CD14-positive monocyte (primary cell): ENCODE measurements around the gene RGMB. TPM values are rescaled to one million over a fixed set of nuclear protein-coding genes. Genes with fewer than 3 reads are reported as not detected.

Experiments used
- DNase-seq, 3 donors: peaks; one replicate each; pipeline ENCODE4 v3.0.0-alpha.2; 2011 to 2022
- H2AFZ ChIP-seq: 2 replicates; pipeline ENCODE4 v1.6.0; 2012; ENCODE audit warnings: mild to moderate bottlenecking, low read depth, low read length, inconsistent platforms; ENCODE audit not compliant: insufficient read depth, poor library complexity, severe bottlenecking
- H3K27ac ChIP-seq, 2 donors: 1 replicate in 1 of 2; 2 replicates in 1 of 2; pipeline ENCODE4 v1.5.1; 2012 to 2013; ENCODE audit warnings: low read length in 2 of 2, control low read depth in 1 of 2, inconsistent platforms in 1 of 2, low read depth in 1 of 2, mild to moderate bottlenecking in 1 of 2
- H3K27me3 ChIP-seq, 2 donors: one replicate each; pipeline versions ENCODE4 v1.6.0 to v1.6.1; 2011 to 2013; ENCODE audit warnings: low read length in 2 of 2; ENCODE audit not compliant: control insufficient read depth in 2 of 2, insufficient read depth in 2 of 2
- H3K36me3 ChIP-seq, 2 donors: replicated peaks in 1 of 2; 1 replicate in 1 of 2; 2 replicates in 1 of 2; pipeline versions ENCODE4 v1.5.1 to v1.6.1; 2012 to 2013; ENCODE audit warnings: low read length in 2 of 2, control low read depth in 1 of 2, inconsistent platforms in 1 of 2, mild to moderate bottlenecking in 1 of 2; ENCODE audit not compliant: insufficient read depth in 2 of 2, control insufficient read depth in 1 of 2
- H3K4me1 ChIP-seq, 2 donors: 1 replicate in 1 of 2; 2 replicates in 1 of 2; pipeline versions ENCODE4 v1.5.1 to v1.6.1; 2012 to 2013; ENCODE audit warnings: low read length in 2 of 2, control low read depth in 1 of 2, inconsistent platforms in 1 of 2, mild to moderate bottlenecking in 1 of 2, moderate library complexity in 1 of 2; ENCODE audit not compliant: insufficient read depth in 2 of 2, control insufficient read depth in 1 of 2
- H3K4me2 ChIP-seq: replicated peaks from 2 replicates; pipeline ENCODE3; 2012; ENCODE audit warnings: low read length, moderate library complexity, mild to moderate bottlenecking; ENCODE audit not compliant: poor library complexity, severe bottlenecking; ENCODE audit errors: extremely low read depth
- H3K4me3 ChIP-seq, 3 experiments: fragments of 200-600 bp in 1 of 3; sonication (generic) in 1 of 3; replicated peaks in 1 of 3; 1 replicate in 2 of 3; 2 replicates in 1 of 3; pipeline ENCODE4 v1.5.1; 2011 to 2013; ENCODE audit warnings: low read length in 3 of 3, mild to moderate bottlenecking in 3 of 3, control low read depth in 2 of 3, low read depth in 2 of 3, inconsistent platforms in 1 of 3, moderate library complexity in 1 of 3
- H3K79me2 ChIP-seq: 2 replicates; pipeline ENCODE4 v1.6.0; 2012; ENCODE audit warnings: mild to moderate bottlenecking, control low read depth, inconsistent platforms, low read length, moderate library complexity; ENCODE audit not compliant: insufficient read depth
- H3K9ac ChIP-seq: 2 replicates; pipeline ENCODE4 v1.6.0; 2017; ENCODE audit warnings: low read length, mild to moderate bottlenecking; ENCODE audit not compliant: insufficient read depth, poor library complexity, severe bottlenecking
- H3K9me3 ChIP-seq, 2 donors: replicated peaks in 1 of 2; 1 replicate in 1 of 2; 2 replicates in 1 of 2; pipeline versions ENCODE4 v1.5.1 to v1.6.1; 2012 to 2013; ENCODE audit warnings: low read length in 2 of 2, control low read depth in 1 of 2; ENCODE audit not compliant: control insufficient read depth in 1 of 2, insufficient read depth in 1 of 2
- H4K20me1 ChIP-seq: 2 replicates; pipeline ENCODE4 v1.6.0; 2012; ENCODE audit warnings: mild to moderate bottlenecking, low read length, control low read depth, moderate library complexity; ENCODE audit not compliant: insufficient read depth
- H3K27ac Mint-ChIP-seq, 7 donors: one replicate each; pipeline ENCODE4 v1.8.0; 2020; ENCODE audit warnings: mild to moderate bottlenecking in 7 of 7, mixed read lengths in 7 of 7, moderate library complexity in 6 of 7, inconsistent platforms in 2 of 7
- H3K27me3 Mint-ChIP-seq, 3 donors: one replicate each; pipeline ENCODE4 v1.8.0; 2021 to 2022; ENCODE audit warnings: low read depth in 3 of 3, mild to moderate bottlenecking in 3 of 3, mixed read lengths in 3 of 3, moderate library complexity in 3 of 3, inconsistent platforms in 1 of 3
- H3K36me3 Mint-ChIP-seq, 2 donors: one replicate each; pipeline ENCODE4 v1.8.0; 2020; ENCODE audit warnings: mixed read lengths in 2 of 2, inconsistent platforms in 1 of 2, mild to moderate bottlenecking in 1 of 2
- H3K4me1 Mint-ChIP-seq: one replicate; pipeline ENCODE4 v1.8.0; 2020; ENCODE audit warnings: mild to moderate bottlenecking, mixed read lengths
- H3K4me3 Mint-ChIP-seq, 2 donors: one replicate each; pipeline ENCODE4 v1.8.0; 2020; ENCODE audit warnings: mild to moderate bottlenecking in 2 of 2, mixed read lengths in 2 of 2, moderate library complexity in 1 of 2
- H3K9me3 Mint-ChIP-seq, 7 donors: one replicate each; pipeline ENCODE4 v1.8.0; 2020 to 2022; ENCODE audit warnings: mixed read lengths in 7 of 7, mild to moderate bottlenecking in 6 of 7, moderate library complexity in 6 of 7, inconsistent platforms in 2 of 7
- WGBS: methylation state at CpG from one replicate; pipeline ENCODE4 v1.1.5; 2013; ENCODE audit warnings: missing lambda C conversion rate; ENCODE audit not compliant: insufficient coverage; 5-methylcytosine and 5-hydroxymethylcytosine counted together
- intact Hi-C, 2 donors: fragments of 100-400 bp; cut with micrococcal nuclease; formaldehyde crosslinking; loops; one replicate each; pipeline versions ENCODE4 v1.15.0 to v1.15.1; 2023
- polyA plus RNA-seq, 3 donors: library from polyadenylated mRNA; depleted of rRNA in 1 of 3; unstranded in 2 of 3; stranded (reverse) in 1 of 3; fragments of 300-500 nt in 2 of 3; fragments of >200 nt in 1 of 3; fragmentation: Illumina TruSeq in 2 of 3; gene quantifications; 1 replicate in 2 of 3; 2 replicates in 1 of 3; pipeline ENCODE4 v1.2.3, GENCODE V29; 2012 to 2021
- TF ChIP-seq, protein P1 (sequence below): fragments of 200-600 bp; IDR thresholded peaks from one replicate; pipeline ENCODE4 v1.8.0; 2022; ENCODE audit warnings: antibody characterized with exemption, mild to moderate bottlenecking

RGMB gene
- polyA plus RNA-seq, 3 donors: 0.12 to 0.17 TPM; not detected in 1

DNA sequence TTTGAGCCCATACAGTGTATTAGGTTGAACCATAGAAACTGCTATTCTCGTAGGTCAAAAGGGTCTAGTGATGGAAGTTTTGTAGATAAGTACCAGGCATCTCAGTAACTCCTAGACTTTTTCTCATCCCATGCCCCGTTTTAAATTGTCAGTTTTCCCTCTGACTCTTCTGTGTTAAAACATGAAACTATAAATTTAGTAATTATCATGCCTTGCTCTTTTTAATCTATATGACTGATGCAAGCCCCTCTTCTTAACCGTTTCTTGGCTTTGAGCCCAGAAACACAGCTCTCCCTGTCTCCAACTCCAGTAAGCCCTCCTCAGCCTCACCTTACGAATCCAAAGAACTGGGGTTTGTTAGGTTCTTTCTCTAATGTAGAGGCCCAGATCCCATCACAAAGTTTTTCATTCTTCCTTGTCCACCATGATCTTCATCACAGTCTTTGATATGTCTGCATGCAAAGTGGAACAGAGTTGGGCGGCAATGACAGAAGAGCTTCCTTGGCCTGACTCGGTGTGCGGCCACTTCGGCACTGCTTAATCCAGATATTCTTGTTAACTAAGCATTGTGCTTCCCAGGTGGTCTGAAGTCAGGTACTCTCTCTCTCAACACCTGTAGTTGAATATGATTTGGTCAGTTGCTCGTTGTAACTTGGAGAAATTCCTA, 21.1 kb downstream of the RGMB start:
- peaks cover 0 to 21% (median 16%) of the 10 kb centered on the region in 3 donors for H3K27me3 Mint-ChIP-seq
- no peak overlapping the region for H3K4me2 ChIP-seq
- DNase-seq: no peak
- H3K4me1 ChIP-seq: no peaks in the 10 kb centered on the region
- H3K36me3 ChIP-seq: no peaks in the 10 kb centered on the region
- TF ChIP-seq, protein P1, sequence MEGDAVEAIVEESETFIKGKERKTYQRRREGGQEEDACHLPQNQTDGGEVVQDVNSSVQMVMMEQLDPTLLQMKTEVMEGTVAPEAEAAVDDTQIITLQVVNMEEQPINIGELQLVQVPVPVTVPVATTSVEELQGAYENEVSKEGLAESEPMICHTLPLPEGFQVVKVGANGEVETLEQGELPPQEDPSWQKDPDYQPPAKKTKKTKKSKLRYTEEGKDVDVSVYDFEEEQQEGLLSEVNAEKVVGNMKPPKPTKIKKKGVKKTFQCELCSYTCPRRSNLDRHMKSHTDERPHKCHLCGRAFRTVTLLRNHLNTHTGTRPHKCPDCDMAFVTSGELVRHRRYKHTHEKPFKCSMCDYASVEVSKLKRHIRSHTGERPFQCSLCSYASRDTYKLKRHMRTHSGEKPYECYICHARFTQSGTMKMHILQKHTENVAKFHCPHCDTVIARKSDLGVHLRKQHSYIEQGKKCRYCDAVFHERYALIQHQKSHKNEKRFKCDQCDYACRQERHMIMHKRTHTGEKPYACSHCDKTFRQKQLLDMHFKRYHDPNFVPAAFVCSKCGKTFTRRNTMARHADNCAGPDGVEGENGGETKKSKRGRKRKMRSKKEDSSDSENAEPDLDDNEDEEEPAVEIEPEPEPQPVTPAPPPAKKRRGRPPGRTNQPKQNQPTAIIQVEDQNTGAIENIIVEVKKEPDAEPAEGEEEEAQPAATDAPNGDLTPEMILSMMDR: no peak
- H3K27ac Mint-ChIP-seq: no peak overlapping the region
- H3K27ac ChIP-seq: no peak overlapping the region
- H3K4me3 ChIP-seq: no peak overlapping the region
- H3K9me3 Mint-ChIP-seq: peaks cover 0 to 1% (median 0%) of the 10 kb centered on the region in 7 donors
- no peak overlapping the region for H2AFZ ChIP-seq
- no peaks in the 10 kb centered on the region for H4K20me1 ChIP-seq
- no peak overlapping the region for H3K9ac ChIP-seq
- H3K27me3 ChIP-seq: peaks cover 0 to 5% of the 10 kb centered on the region in 2 donors
- intact Hi-C loops: no loop called here
- no peaks in the 10 kb centered on the region for H3K36me3 Mint-ChIP-seq
- no peak overlapping the region for H3K4me3 Mint-ChIP-seq
- WGBS: 100% methylated on average over 1 of the region's 9 CpGs
- H3K79me2 ChIP-seq: no peaks in the 10 kb centered on the region
- H3K9me3 ChIP-seq: no peaks in the 10 kb centered on the region
- no peaks in the 10 kb centered on the region for H3K4me1 Mint-ChIP-seq

DNA sequence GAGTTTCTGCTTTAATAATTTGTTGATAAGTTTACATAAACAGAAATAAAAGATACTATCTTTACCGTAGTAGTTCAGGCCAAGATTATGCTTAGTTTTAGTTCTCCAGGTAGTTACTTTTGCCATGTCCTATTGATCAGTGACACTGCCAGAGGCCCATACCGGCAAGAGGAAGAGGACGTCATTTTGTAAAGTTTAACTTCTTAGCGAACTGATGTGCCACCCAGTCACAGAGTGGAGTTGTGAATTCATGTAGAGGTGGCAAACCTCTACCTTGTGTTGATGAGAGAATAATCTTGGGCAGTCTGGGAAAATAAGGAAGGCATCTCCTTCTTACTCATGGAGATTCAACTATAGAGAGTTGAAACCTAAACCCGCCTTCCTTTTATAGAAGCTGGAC, 21.8 kb downstream of the RGMB start:
- H3K4me2 ChIP-seq: no peak overlapping the region
- intact Hi-C loops: no loop called here
- no peak for DNase-seq
- H3K9me3 ChIP-seq: no peaks in the 10 kb centered on the region
- TF ChIP-seq, protein P1: no peak
- no peak overlapping the region for H2AFZ ChIP-seq
- no peak overlapping the region for H3K27ac Mint-ChIP-seq
- no peak overlapping the region for H3K4me3 ChIP-seq
- H3K27ac ChIP-seq: no peak overlapping the region
- no peaks in the 10 kb centered on the region for H3K36me3 ChIP-seq
- peaks cover under 1 to 16% (median 14%) of the 10 kb centered on the region in 3 donors for H3K27me3 Mint-ChIP-seq
- no peaks in the 10 kb centered on the region for H3K79me2 ChIP-seq
- 100% methylated on average over 1 of the region's 5 CpGs for WGBS
- no peaks in the 10 kb centered on the region for H3K4me1 Mint-ChIP-seq
- no peak overlapping the region for H3K4me3 Mint-ChIP-seq
- H3K9me3 Mint-ChIP-seq: peaks cover 0 to 1% (median 0%) of the 10 kb centered on the region in 7 donors
- no peak overlapping the region for H3K9ac ChIP-seq
- H4K20me1 ChIP-seq: no peaks in the 10 kb centered on the region
- H3K27me3 ChIP-seq: peaks cover 0 to 2% of the 10 kb centered on the region in 2 donors
- H3K36me3 Mint-ChIP-seq: no peaks in the 10 kb centered on the region
- H3K4me1 ChIP-seq: no peaks in the 10 kb centered on the region
